HG03066 (cell line): ENCODE results near the gene APAF1.
"Not testable (repeated sequence)": the region's sequence is repeated elsewhere in the genome, so short reads cannot be mapped to it uniquely, and the experiment has no call there.

ENCODE experiments used
- ATAC-seq: cut with Tn5 transposase; IDR thresholded peaks from one replicate; pipeline ENCODE4 v1.9.1; 2021; ENCODE audit warnings: low read depth; ENCODE audit not compliant: unreplicated experiment

The APAF1 gene

GRCh38 chr12:98754095-98754494 is 109.0 kb downstream of the APAF1 start:
- peak; percentile 98 for ATAC-seq

GRCh38 chr12:98755855-98756254 is 110.8 kb downstream of the APAF1 start:
- ATAC-seq, result not testable (repeated sequence)

- no peak for ATAC-seq
Measured at GRCh38 chr12:98757455-98757854, 112.4 kb downstream of the APAF1 start.

GRCh38 chr12:98758331-98758730 is 113.2 kb downstream of the APAF1 start:
- no peak for ATAC-seq

GRCh38 chr12:98763656-98764055 is 118.6 kb downstream of the APAF1 start:
- no peak for ATAC-seq

- no peak for ATAC-seq
Measured at GRCh38 chr12:98767248-98767647, 122.2 kb downstream of the APAF1 start.

GRCh38 chr12:98769068-98769467 is 124.0 kb downstream of the APAF1 start:
- ATAC-seq, result no peak

GRCh38 chr12:98770230-98770629 is 125.1 kb downstream of the APAF1 start:
- ATAC-seq, result no peak

GRCh38 chr12:98771811-98772752 is 127.0 kb downstream of the APAF1 start:
- no peak for ATAC-seq

- ATAC-seq, result no peak
Measured at GRCh38 chr12:98772818-98773217, 127.7 kb downstream of the APAF1 start.

- no peak for ATAC-seq
Measured at GRCh38 chr12:98780261-98780660, 135.2 kb downstream of the APAF1 start.

- no peak for ATAC-seq
Measured at GRCh38 chr12:98783420-98783819, 138.3 kb downstream of the APAF1 start.
